PFSK-1 (cell line): ENCODE data around the gene MATN4.

ENCODE experiments used
- FOXP2 ChIP-seq: optimal IDR thresholded peaks from 2 replicates; pipeline ENCODE3; 2011; ENCODE audit warnings: borderline replicate concordance, control low read depth, inconsistent platforms; ENCODE audit not compliant: insufficient read depth; ENCODE audit errors: extremely low read length, extremely low read depth
- POLR2AphosphoS5 ChIP-seq: IDR thresholded peaks from 2 replicates; pipeline ENCODE4 v1.6.1; 2012; ENCODE audit warnings: low read depth, mild to moderate bottlenecking, control low read depth, low read length, moderate library complexity
- SIN3A ChIP-seq: IDR thresholded peaks from 2 replicates; pipeline ENCODE4 v1.6.1; 2012; ENCODE audit warnings: mild to moderate bottlenecking, low read length, moderate library complexity, borderline replicate concordance; ENCODE audit not compliant: insufficient read depth
- TAF1 ChIP-seq: IDR thresholded peaks from 2 replicates; pipeline ENCODE4 v1.6.1; 2012; ENCODE audit warnings: low read length, control low read depth, borderline replicate concordance; ENCODE audit not compliant: insufficient read depth
- TF ChIP-seq, protein P1 (sequence below), 2 experiments: IDR thresholded peaks; 2 replicates each; pipeline versions ENCODE4 v1.6.1 to v1.8.0; 2011 to 2012; ENCODE audit warnings: low read depth in 2 of 2, low read length in 2 of 2, control low read depth in 1 of 2, inconsistent platforms in 1 of 2, mild to moderate bottlenecking in 1 of 2, moderate library complexity in 1 of 2; ENCODE audit not compliant: insufficient read depth in 1 of 2

MATN4 gene

DNA sequence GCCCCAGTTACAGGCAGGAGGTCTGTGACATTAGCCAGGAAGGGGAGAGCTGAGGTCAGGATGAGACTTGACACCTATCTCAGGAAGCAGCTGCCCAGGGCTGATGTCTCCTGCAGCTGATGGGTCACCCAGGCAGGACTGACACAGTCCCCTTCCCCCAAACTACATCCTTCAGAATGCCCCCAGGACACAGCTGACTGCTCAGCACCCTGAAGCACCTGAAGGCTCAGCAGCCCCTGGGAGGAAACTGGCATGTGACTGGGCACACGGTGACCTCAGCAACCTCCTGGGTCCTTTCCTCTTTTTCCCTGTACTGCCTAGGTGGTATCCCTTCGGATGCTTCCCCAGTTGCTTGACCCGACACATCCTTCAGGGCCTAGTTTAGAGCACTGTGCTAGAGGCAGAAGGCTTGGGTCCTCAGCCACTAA, 38.2 kb upstream of the MATN4 start:
- no peak for TF ChIP-seq POLR2AphosphoS5
- TF ChIP-seq, protein P1, sequence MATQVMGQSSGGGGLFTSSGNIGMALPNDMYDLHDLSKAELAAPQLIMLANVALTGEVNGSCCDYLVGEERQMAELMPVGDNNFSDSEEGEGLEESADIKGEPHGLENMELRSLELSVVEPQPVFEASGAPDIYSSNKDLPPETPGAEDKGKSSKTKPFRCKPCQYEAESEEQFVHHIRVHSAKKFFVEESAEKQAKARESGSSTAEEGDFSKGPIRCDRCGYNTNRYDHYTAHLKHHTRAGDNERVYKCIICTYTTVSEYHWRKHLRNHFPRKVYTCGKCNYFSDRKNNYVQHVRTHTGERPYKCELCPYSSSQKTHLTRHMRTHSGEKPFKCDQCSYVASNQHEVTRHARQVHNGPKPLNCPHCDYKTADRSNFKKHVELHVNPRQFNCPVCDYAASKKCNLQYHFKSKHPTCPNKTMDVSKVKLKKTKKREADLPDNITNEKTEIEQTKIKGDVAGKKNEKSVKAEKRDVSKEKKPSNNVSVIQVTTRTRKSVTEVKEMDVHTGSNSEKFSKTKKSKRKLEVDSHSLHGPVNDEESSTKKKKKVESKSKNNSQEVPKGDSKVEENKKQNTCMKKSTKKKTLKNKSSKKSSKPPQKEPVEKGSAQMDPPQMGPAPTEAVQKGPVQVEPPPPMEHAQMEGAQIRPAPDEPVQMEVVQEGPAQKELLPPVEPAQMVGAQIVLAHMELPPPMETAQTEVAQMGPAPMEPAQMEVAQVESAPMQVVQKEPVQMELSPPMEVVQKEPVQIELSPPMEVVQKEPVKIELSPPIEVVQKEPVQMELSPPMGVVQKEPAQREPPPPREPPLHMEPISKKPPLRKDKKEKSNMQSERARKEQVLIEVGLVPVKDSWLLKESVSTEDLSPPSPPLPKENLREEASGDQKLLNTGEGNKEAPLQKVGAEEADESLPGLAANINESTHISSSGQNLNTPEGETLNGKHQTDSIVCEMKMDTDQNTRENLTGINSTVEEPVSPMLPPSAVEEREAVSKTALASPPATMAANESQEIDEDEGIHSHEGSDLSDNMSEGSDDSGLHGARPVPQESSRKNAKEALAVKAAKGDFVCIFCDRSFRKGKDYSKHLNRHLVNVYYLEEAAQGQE (IDR thresholded peaks at IDR 0.05; ENCODE audit: insufficient read depth in 1 of 2, low read depth in 2 of 2, low read length in 2 of 2), result no peak

DNA sequence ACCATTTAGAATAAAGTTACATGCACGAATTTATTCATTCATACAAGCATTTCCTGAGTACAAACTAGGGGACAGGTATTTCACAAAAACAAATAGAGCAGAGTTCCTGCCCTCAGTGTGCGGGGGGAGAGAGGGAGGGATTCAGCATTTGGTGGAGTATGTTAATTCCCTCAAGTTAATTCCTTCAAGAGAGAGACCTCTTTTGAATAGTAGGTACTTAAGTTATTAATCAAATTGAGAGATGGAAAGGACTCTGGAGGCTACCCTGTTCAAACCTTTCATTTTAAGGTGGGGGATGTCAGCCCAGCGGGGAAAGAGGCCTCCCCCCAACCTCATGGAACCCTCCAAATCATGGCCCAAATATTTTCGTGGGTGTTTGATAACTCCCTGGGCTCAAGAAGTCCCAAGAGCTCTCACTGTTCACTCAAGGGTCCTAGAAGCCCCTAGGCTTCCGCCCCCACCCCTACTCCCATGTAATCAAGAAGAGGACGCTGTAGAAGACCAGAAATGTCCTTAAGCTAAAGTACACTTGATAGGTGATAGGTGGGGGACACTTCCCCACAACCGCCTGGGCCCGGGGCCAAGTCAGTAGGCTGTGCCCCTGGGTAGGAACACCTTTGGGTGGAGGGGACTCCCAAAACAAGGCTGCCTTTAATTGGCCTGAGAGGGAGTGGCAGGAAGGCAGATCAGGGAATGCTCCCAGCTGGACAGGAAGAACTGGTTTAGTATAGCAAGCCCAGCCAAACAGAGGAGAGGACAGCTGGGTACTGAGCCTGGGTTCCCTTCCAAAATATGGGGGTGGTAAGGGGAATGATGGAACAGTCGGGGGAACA, 37.2 kb upstream of the MATN4 start:
- TF ChIP-seq POLR2AphosphoS5, result no peak
- TF ChIP-seq TAF1, result no peak

DNA sequence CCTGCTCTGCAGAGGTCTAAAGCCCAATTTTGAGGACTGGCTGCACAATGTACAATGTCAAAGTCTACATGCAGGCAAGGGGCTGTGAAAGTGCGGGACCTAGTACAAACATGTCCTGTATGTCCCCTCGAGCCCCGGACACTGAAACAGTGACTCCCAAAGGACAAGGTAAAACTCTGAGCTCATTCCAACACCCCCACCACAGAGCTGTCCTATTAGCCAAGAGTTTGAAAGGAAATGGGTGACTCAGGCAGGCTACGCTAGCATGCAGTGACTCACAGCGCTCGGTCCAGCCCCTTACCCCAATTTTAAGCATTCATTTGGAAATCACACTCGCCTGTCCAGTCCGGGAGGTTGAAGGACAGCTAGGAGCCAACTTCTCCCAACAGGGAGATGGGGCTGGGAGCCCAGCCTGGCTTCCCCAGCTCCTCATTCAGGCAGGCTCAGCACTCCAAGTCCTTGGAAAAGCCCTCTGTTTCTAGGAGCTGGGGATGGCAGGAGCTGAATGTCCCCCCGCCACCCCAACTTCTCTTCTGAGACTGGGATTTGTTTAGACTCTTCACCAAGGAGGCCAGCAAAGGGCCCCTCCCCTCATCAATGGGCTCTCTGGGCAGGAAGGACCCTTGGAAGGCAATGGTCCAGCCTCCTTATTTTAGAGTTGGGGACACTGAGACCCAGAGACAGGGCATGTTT, 36.2 kb upstream of the MATN4 start:
- TF ChIP-seq SIN3A, result no peak
- TF ChIP-seq, protein P1 (IDR thresholded peaks at IDR 0.05; ENCODE audit: insufficient read depth in 1 of 2, low read depth in 2 of 2, low read length in 2 of 2), result no peak
- no peak for TF ChIP-seq POLR2AphosphoS5
- no peak for TF ChIP-seq FOXP2
- TF ChIP-seq TAF1, result no peak

DNA sequence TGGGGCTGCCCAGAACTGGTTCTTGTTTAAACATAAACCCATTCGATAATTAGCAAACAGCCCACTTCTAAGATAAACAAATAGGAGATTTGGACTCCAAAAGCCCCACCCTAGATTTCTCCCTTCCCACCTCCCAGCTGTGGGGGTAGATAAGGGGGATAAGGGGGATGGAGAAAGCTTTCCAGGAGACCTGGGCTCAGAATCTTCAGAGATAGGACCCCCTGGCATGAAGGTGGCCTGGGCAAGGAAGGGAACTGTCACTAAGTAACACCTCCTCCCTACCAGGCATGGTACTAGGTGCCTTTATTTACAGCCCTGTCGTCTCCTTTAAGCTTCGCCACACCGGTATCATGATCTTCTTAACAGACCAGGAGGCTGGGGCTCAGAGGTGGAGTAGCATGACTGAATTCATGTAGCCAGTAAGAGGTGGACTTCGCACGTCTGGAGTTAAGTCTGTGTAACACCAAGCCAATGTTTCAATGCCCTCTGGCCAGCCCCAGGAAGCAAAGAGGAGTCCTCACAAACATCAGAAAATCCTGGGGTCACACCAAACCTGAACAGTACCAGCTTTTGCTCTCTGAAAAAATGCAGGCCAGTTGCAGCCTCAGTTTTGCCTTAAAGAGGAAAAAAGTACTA, 35.6 kb upstream of the MATN4 start:
- TF ChIP-seq TAF1 (no peak), SIN3A (no peak), POLR2AphosphoS5 (no peak), FOXP2 (no peak)
- TF ChIP-seq, protein P1 (IDR thresholded peaks at IDR 0.05; ENCODE audit: insufficient read depth in 1 of 2, low read depth in 2 of 2, low read length in 2 of 2), result no peak

DNA sequence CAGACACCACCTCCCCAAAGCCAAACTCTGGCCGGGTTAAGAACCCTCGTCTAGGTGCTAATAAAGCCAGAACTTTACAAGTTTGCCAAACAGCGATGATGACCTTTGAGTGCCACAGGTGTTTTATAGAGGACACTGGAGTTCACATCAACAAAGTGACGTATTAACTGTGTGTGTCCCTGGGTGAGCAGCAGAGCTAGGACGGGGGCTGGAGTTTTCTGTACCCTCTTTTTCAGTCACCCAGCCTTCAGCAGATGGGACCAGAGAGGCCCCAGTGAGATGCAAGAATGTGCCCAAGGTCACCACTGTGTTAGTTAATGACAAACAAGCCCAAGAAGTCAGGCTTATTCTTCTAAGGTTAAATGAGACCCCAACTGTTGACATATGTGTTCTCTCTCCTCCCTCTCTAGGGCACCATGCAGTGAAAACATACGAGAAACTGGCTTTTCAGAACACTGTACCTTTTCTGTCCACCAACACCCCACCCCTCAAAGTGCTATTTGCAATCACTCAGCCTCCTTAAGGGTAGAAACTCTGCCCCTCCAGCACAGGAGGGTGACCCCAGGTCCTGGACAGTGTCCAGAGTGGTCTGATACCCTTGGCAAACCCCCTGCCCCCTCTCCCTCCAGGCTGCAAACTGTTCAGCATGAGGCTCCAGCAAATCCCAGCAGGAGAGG, 34.9 kb upstream of the MATN4 start:
- TF ChIP-seq SIN3A (no peak), FOXP2 (no peak), TAF1 (no peak), POLR2AphosphoS5 (no peak)
- TF ChIP-seq, protein P1 (IDR thresholded peaks at IDR 0.05; ENCODE audit: insufficient read depth in 1 of 2, low read depth in 2 of 2, low read length in 2 of 2), result no peak
